Peyer's patch (tissue), 4 donors: ENCODE data around the gene GJA3. TPM values are rescaled to one million over a fixed set of nuclear protein-coding genes. Genes with fewer than 3 reads are reported as not detected.

Source experiments
- DNase-seq, 3 donors: peaks; one replicate each; pipeline ENCODE4 v3.0.0-alpha.2; 2017 to 2019
- H3K27ac ChIP-seq, 4 donors: fragments of 200-600 bp; sonication (generic); one replicate each; pipeline ENCODE4 v1.5.1; 2016 to 2019
- H3K27me3 ChIP-seq, 2 donors: fragments of 200-600 bp; sonication (generic); one replicate each; pipeline ENCODE4 v1.5.1; 2019
- H3K36me3 ChIP-seq, 3 donors: fragments of 200-600 bp; sonication (generic); one replicate each; pipeline ENCODE4 v1.5.1; 2016 to 2019
- H3K4me1 ChIP-seq, 4 donors: fragments of 200-600 bp; sonication (generic); one replicate each; pipeline ENCODE4 v1.5.1; 2016 to 2019
- H3K4me3 ChIP-seq, 4 donors: fragments of 200-600 bp; sonication (generic); 1 replicate in 3 of 4; 2 replicates in 1 of 4; pipeline ENCODE4 v1.5.1; 2016 to 2019; ENCODE audit warnings: mild to moderate bottlenecking in 1 of 4
- H3K9me3 ChIP-seq, 4 donors: fragments of 200-600 bp; sonication (generic); one replicate each; pipeline ENCODE4 v1.5.1; 2016 to 2019; ENCODE audit warnings: mild to moderate bottlenecking in 1 of 4
- POLR2A ChIP-seq, 2 donors: fragments of 450-650 bp; IDR thresholded peaks; one replicate each; pipeline ENCODE4 v1.5.1; 2017; ENCODE audit warnings: antibody characterized with exemption in 2 of 2, mild to moderate bottlenecking in 2 of 2, moderate library complexity in 2 of 2
- total RNA-seq, 4 donors: library from RNA; depleted of rRNA; stranded (reverse); fragments of >200 nt; gene quantifications; one replicate each; pipeline ENCODE4 v1.1.0, GENCODE V29; 2016
- TF ChIP-seq, protein P1 (sequence below), 6 experiments: fragments of 450-650 bp in 4 of 6; fragments of 200-600 bp in 2 of 6; sonication (generic) in 1 of 6; IDR thresholded peaks; one replicate each; pipeline ENCODE4 v1.5.1; 2017 to 2019; ENCODE audit warnings: antibody characterized with exemption in 6 of 6, mild to moderate bottlenecking in 3 of 6, moderate library complexity in 1 of 6

The GJA3 gene
- total RNA-seq, 4 donors from 2014 or later, result not detected

DNA sequence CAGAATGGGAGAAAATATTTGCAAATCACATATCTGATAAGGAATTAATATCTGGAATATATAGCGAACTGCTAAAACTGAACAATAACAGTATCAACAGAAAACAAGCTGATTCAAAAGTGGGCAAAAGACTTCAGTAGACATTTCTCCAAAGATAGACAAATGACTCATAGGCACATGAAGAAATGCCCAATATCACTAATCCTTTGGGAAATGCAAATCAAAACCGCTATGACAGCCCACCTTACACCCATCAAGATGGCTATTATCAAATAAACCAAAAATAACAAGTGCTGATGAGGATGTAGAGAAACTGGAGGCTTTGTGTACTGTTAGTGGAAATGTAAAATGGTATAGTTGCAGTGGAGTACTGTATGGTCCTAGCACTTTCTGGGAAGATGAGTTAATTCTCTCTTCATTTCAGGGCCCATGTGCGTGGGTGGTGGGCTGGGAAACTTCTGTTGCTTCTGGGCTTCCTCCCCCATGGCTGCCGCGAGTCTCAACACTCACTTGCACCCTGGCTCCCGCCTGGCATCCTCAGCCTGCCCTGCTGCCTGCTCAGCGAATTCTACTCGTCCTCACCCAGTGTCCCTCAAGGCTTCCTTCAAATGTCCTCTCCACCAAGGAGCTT is 12.4 kb upstream of the GJA3 start:
- Histone ChIP-seq H3K27me3 (no peaks in the 10 kb centered on the region), H3K4me3 (no peak overlapping the region), H3K4me1 (no peaks in the 10 kb centered on the region), H3K9me3 (no peaks in the 10 kb centered on the region), H3K36me3 (no peaks in the 10 kb centered on the region), H3K27ac (no peak overlapping the region)
- no peak for DNase-seq
- TF ChIP-seq POLR2A (IDR thresholded peaks at IDR 0.05), result no peak
- TF ChIP-seq, protein P1, sequence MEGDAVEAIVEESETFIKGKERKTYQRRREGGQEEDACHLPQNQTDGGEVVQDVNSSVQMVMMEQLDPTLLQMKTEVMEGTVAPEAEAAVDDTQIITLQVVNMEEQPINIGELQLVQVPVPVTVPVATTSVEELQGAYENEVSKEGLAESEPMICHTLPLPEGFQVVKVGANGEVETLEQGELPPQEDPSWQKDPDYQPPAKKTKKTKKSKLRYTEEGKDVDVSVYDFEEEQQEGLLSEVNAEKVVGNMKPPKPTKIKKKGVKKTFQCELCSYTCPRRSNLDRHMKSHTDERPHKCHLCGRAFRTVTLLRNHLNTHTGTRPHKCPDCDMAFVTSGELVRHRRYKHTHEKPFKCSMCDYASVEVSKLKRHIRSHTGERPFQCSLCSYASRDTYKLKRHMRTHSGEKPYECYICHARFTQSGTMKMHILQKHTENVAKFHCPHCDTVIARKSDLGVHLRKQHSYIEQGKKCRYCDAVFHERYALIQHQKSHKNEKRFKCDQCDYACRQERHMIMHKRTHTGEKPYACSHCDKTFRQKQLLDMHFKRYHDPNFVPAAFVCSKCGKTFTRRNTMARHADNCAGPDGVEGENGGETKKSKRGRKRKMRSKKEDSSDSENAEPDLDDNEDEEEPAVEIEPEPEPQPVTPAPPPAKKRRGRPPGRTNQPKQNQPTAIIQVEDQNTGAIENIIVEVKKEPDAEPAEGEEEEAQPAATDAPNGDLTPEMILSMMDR (IDR thresholded peaks at IDR 0.05), result no peak

DNA sequence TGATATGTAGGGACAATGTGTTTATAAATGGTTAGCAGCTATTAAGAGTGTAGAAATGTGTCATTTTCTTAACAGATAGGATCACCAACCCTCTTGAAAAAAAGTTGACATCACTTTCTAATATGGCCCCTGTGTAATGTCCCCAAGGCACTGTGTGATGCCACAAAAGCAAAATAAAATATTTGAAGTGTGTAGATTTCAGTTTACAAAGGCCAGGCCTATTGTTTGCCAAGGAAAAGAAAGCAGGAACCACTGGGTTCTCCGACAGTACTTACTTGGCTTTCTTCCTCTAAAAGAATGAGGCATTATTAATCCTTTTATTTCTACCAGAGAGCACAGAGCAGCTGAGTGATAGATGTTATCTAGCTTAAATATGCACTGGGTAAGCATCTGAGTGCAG is 10.5 kb upstream of the GJA3 start:
- Histone ChIP-seq H3K27me3 (no peaks in the 10 kb centered on the region), H3K4me1 (no peaks in the 10 kb centered on the region), H3K36me3 (no peaks in the 10 kb centered on the region), H3K4me3 (no peak overlapping the region), H3K9me3 (no peaks in the 10 kb centered on the region), H3K27ac (no peak overlapping the region)
- DNase-seq, result no peak
- TF ChIP-seq, protein P1 (IDR thresholded peaks at IDR 0.05), result no peak
- TF ChIP-seq POLR2A (IDR thresholded peaks at IDR 0.05), result no peak

DNA sequence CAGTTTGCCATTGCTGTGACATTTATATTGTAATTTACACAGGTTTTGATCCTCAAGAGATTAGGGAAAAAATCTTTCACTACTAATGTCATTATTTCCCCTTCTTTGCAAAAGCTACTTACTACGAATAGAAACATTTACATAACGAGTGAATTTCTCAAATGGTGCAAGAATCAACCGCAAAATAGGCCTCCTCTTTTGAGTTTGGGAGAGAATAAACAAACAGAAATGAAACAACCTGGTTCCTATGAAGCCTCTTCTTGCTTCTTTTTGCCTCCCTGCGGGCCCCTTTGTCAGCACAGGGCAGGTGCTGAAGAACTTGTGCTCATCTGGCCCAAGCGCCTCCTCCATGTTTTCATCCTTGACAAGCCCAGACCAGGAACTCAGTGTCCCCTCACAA is 10.1 kb upstream of the GJA3 start:
- no peak for TF ChIP-seq POLR2A (IDR thresholded peaks at IDR 0.05)
- TF ChIP-seq, protein P1 (IDR thresholded peaks at IDR 0.05), result no peak
- Histone ChIP-seq H3K36me3 (no peaks in the 10 kb centered on the region), H3K4me1 (no peaks in the 10 kb centered on the region), H3K9me3 (no peaks in the 10 kb centered on the region), H3K27ac (no peak overlapping the region), H3K4me3 (no peak overlapping the region), H3K27me3 (no peaks in the 10 kb centered on the region)
- DNase-seq, result no peak

DNA sequence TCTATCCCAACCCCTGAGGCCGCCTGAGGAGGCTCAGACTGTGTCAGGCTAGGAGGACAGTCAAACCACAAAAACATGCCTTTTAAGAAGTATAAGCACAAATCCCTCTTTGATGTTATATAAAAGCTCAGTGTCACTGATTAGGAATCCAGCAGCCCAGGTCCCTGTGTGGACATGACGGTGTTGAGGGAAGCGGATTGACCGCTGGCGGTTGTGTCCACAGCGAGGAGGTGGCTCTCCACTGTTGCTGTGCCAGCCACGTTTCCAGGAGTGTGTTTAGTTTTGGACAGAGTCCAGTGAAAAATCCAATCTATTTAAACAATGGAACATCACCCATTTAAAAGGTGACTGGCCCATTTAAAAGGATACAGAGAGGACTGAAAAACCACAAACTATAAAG is 7.5 kb upstream of the GJA3 start:
- no peak overlapping the region for H3K4me3 ChIP-seq
- H3K4me1 ChIP-seq, result no peaks in the 10 kb centered on the region
- H3K27ac ChIP-seq, result no peak overlapping the region
- TF ChIP-seq, protein P1 (IDR thresholded peaks at IDR 0.05), result no peak
- no peak for TF ChIP-seq POLR2A (IDR thresholded peaks at IDR 0.05)
- no peaks in the 10 kb centered on the region for H3K36me3 ChIP-seq
- DNase-seq, result no peak
- H3K27me3 ChIP-seq, result no peaks in the 10 kb centered on the region
- H3K9me3 ChIP-seq, result no peaks in the 10 kb centered on the region

DNA sequence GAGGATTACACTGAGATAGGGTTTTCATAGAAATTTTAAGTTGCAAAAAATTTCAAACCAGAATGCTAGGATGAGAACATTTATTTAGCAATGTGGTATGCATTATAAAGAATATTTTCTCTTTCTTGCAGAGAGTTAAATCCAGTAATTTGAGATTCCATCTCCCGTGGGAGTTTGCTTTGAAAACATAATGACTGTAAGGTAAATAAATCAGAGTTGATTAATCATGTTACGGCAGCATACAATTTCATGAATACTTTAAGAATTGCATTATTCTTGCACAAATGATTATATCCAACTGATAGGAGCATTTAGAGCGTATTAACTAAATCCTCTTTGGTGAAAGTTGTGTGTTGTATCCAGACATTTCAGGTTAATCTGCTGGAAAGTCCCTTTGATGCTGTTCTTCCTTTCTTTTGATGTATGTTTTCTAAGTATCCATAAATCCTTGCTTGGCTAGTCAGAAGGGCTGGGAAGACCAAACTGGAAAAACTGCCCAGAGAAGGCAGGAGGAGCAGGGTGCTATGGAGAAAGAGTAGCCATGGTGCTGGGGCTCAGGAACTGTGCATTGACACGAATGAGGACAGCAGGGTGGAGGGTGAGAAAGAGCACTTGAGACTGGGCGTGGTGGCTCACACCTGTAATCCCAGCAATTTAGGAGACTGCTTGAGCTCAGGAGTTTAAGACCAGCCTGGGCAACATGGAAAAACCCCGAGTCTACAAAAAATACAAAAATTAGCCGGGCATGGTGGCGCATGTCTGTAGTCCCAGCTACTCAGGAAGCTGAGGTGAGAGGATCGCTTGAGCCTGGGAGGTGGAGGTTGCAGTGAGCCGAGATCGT is 4.8 kb upstream of the GJA3 start:
- no peak overlapping the region for H3K4me3 ChIP-seq
- TF ChIP-seq, protein P1 (IDR thresholded peaks at IDR 0.05), result no peak
- H3K9me3 ChIP-seq, result no peaks in the 10 kb centered on the region
- peaks cover 0 to 11% of the 10 kb centered on the region in 2 donors for H3K27me3 ChIP-seq
- H3K36me3 ChIP-seq, result no peaks in the 10 kb centered on the region
- H3K27ac ChIP-seq, result no peak overlapping the region
- no peak for DNase-seq
- H3K4me1 ChIP-seq, result peaks cover 0 to 12% (median 5%) of the 10 kb centered on the region in 4 donors
